A549 (cell line): ENCODE data around the gene CPXM1. TPM values are rescaled to one million over a fixed set of nuclear protein-coding genes. Genes with fewer than 3 reads are reported as not detected.

Experiments used
- ATAC-seq, 2 experiments: fragments of 200-7000 bp in 1 of 2; fragments of >200 bp in 1 of 2; cut with Nextera tagmentation in 1 of 2; cut with Tn5 transposase in 1 of 2; 3 replicates each; pipeline versions ENCODE4 v1.8.0 to v1.9.1; 2018 to 2020; ENCODE audit warnings: mild to moderate bottlenecking in 1 of 2, moderate library complexity in 1 of 2
- CTCF ChIA-PET: fragments of 300-600 bp; sonication (Branson Sonifier 250); formaldehyde crosslinking; extraction: SDS; loops from one replicate; lab custom pipeline; 2021; ENCODE audit warnings: antibody characterized with exemption, inconsistent platforms; lab: Yijun Ruan, JAX
- POLR2A ChIA-PET: fragments of 350-600 bp; formaldehyde crosslinking; extraction: SDS; loops from one replicate; lab custom pipeline; 2021; ENCODE audit warnings: antibody characterized with exemption, inconsistent platforms; lab: Yijun Ruan, JAX
- DNase-seq, 2 experiments: peaks; one replicate each; pipeline versions ENCODE4 v3.0.0 to v3.0.0-alpha.2; 2011 to 2016; ENCODE audit warnings: low read depth in 1 of 2, low spot score in 1 of 2
- FAIRE-seq: peaks from 2 replicates; lab custom pipeline; 2011; peaks lifted over from hg19 to GRCh38; lab: Jason Lieb, UNC
- H3K27ac ChIP-seq, 2 experiments: fragments of >200 bp; sonication (Bioruptor Twin); formaldehyde crosslinking; 3 replicates each; pipeline ENCODE4 v1.5.1; 2016 to 2017
- H3K4me1 ChIP-seq: fragments of >200 bp; sonication (Bioruptor Twin); formaldehyde crosslinking; 3 replicates; pipeline ENCODE4 v1.6.1; 2016
- H3K4me2 ChIP-seq: fragments of >200 bp; sonication (Bioruptor Twin); formaldehyde crosslinking; 3 replicates; pipeline ENCODE4 v1.6.1; 2016
- H3K4me3 ChIP-seq: fragments of >200 bp; sonication (Bioruptor Twin); formaldehyde crosslinking; 3 replicates; pipeline ENCODE4 v1.5.1; 2016
- H3K9me3 ChIP-seq: fragments of >200 bp; sonication (Bioruptor Twin); formaldehyde crosslinking; 3 replicates; pipeline ENCODE4 v1.6.1; 2016
- CBX2 ChIP-seq: fragments of 200-600 bp; sonication (generic); IDR thresholded peaks from 2 replicates; pipeline ENCODE4 v1.6.1; 2016; ENCODE audit warnings: low read depth, mild to moderate bottlenecking, borderline replicate concordance
- CHD4 ChIP-seq: fragments of 200-600 bp; sonication (generic); IDR thresholded peaks from 2 replicates; pipeline ENCODE4 v1.6.1; 2016; ENCODE audit warnings: antibody characterized with exemption, mild to moderate bottlenecking, borderline replicate concordance
- FOSB ChIP-seq: fragments of 250-450 bp; sonication (Bioruptor Pico); IDR thresholded peaks from 2 replicates; pipeline ENCODE4 v1.5.0; 2020; ENCODE audit warnings: mild to moderate bottlenecking, moderate library complexity
- FOXS1 ChIP-seq: fragments of 250-450 bp; sonication (Bioruptor Pico); IDR thresholded peaks from 2 replicates; pipeline ENCODE4 v1.5.0; 2020; ENCODE audit warnings: mild to moderate bottlenecking, moderate library complexity
- HDAC2 ChIP-seq: fragments of 200-600 bp; sonication (generic); IDR thresholded peaks from 2 replicates; pipeline ENCODE4 v1.6.1; 2016
- HEYL ChIP-seq: fragments of 250-450 bp; sonication (Bioruptor Pico); IDR thresholded peaks from 2 replicates; pipeline ENCODE4 v1.8.0; 2021; ENCODE audit warnings: mild to moderate bottlenecking, moderate library complexity
- HOXA7 ChIP-seq: fragments of 250-450 bp; sonication (Bioruptor Pico); IDR thresholded peaks from 2 replicates; pipeline ENCODE4 v1.5.0; 2020; ENCODE audit warnings: mild to moderate bottlenecking, moderate library complexity
- JUNB ChIP-seq: fragments of >200 bp; sonication (Bioruptor Twin); formaldehyde crosslinking; IDR thresholded peaks from 2 replicates; pipeline ENCODE4 v1.6.1; 2016
- KDM1A ChIP-seq: fragments of 200-600 bp; sonication (generic); IDR thresholded peaks from 2 replicates; pipeline ENCODE4 v1.6.1; 2016; ENCODE audit warnings: low read depth, mild to moderate bottlenecking
- KDM5A ChIP-seq: fragments of 200-600 bp; sonication (generic); IDR thresholded peaks from 2 replicates; pipeline ENCODE4 v1.6.1; 2016; ENCODE audit warnings: antibody characterized with exemption, mild to moderate bottlenecking
- MAZ ChIP-seq: fragments of 150-350 bp; IDR thresholded peaks from 2 replicates; pipeline ENCODE4 v1.6.1; 2014; ENCODE audit warnings: antibody characterized with exemption, low read depth, low read length, borderline replicate concordance
- MYC ChIP-seq: IDR thresholded peaks from 2 replicates; pipeline ENCODE4 v1.6.1; 2012; ENCODE audit warnings: mild to moderate bottlenecking, inconsistent platforms, low read length, improper control_type of control experiment, borderline replicate concordance
- NFE2L2 ChIP-seq: fragments of 150-350 bp; conservative IDR thresholded peaks from 2 replicates; pipeline ENCODE4 v1.6.1; 2014; ENCODE audit warnings: low read length
- POLR2A ChIP-seq: IDR thresholded peaks from 2 replicates; pipeline ENCODE4 v1.6.1; 2012; ENCODE audit warnings: mild to moderate bottlenecking, low read length
- POLR2AphosphoS2 ChIP-seq: conservative IDR thresholded peaks from 2 replicates; pipeline ENCODE4 v1.6.1; 2012; ENCODE audit warnings: low read length, improper control_type of control experiment, inconsistent platforms
- RARB ChIP-seq: fragments of 250-450 bp; sonication (Bioruptor Pico); IDR thresholded peaks from 2 replicates; pipeline ENCODE4 v1.8.0; 2021; ENCODE audit warnings: mild to moderate bottlenecking, moderate library complexity
- RCOR1 ChIP-seq: fragments of 150-350 bp; IDR thresholded peaks from 2 replicates; pipeline ENCODE4 v1.6.1; 2014; ENCODE audit warnings: antibody characterized with exemption, low read length, low read depth
- RFX5 ChIP-seq: fragments of 450-650 bp; IDR thresholded peaks from 2 replicates; pipeline ENCODE4 v1.7.1; 2014; ENCODE audit warnings: antibody characterized with exemption, mild to moderate bottlenecking, moderate library complexity
- SMC3 ChIP-seq: fragments of >200 bp; sonication (Bioruptor Twin); formaldehyde crosslinking; IDR thresholded peaks from 3 replicates; pipeline ENCODE4 v1.6.1; 2018; ENCODE audit warnings: inconsistent platforms
- TFCP2L1 ChIP-seq: fragments of 250-450 bp; sonication (Bioruptor Pico); IDR thresholded peaks from 2 replicates; pipeline ENCODE4 v1.5.0; 2021; ENCODE audit warnings: mild to moderate bottlenecking
- ZNF302 ChIP-seq: fragments of 250-450 bp; sonication (Bioruptor Pico); IDR thresholded peaks from 2 replicates; pipeline ENCODE4 v1.9.0; 2021; ENCODE audit warnings: inconsistent platforms, mild to moderate bottlenecking, moderate library complexity
- ZSCAN20 ChIP-seq: fragments of 250-450 bp; sonication (Bioruptor Pico); IDR thresholded peaks from 2 replicates; pipeline ENCODE4 v1.8.0; 2022; ENCODE audit warnings: mild to moderate bottlenecking, moderate library complexity
- WGBS: methylation state at CpG from one replicate; pipeline ENCODE4 v1.1.6; 2017; ENCODE audit errors: missing lambda C conversion rate; 5-methylcytosine and 5-hydroxymethylcytosine counted together
- polyA plus RNA-seq, 4 experiments: library from polyadenylated mRNA; depleted of rRNA in 3 of 4; stranded (reverse); fragments of >200 nt; fragmentation: RNase III in 1 of 4; extraction: RNeasy Plus Mini Kit Qiagen cat#74134 plus additional on column Dnase treatment in 1 of 4; gene quantifications; 2 replicates in 3 of 4; 3 replicates in 1 of 4; pipeline ENCODE4 v1.2.3, GENCODE V29; 2011 to 2017
- TF ChIP-seq, protein P1 (sequence below): fragments of 250-450 bp; sonication (Bioruptor Pico); IDR thresholded peaks from 2 replicates; pipeline ENCODE4 v1.5.0; 2021; ENCODE audit warnings: mild to moderate bottlenecking, moderate library complexity, borderline replicate concordance
- TF ChIP-seq, protein P2 (sequence below): fragments of >200 bp; sonication (Bioruptor Twin); formaldehyde crosslinking; IDR thresholded peaks from 2 replicates; pipeline ENCODE4 v1.6.1; 2016
- TF ChIP-seq, protein P3 (sequence below): IDR thresholded peaks from 2 replicates; pipeline ENCODE4 v1.6.1; 2012; ENCODE audit warnings: low read depth, borderline replicate concordance
- TF ChIP-seq, protein P4 (sequence below): IDR thresholded peaks from 2 replicates; pipeline ENCODE4 v1.6.1; 2012
- TF ChIP-seq, protein P5 (sequence below): fragments of >200 bp; sonication (Bioruptor Twin); formaldehyde crosslinking; IDR thresholded peaks from 3 replicates; pipeline ENCODE4 v1.5.1; 2016

Gene CPXM1
- polyA plus RNA-seq, 2 of the 4 experiments (the other 2 are of a cell fraction): not detected

DNA sequence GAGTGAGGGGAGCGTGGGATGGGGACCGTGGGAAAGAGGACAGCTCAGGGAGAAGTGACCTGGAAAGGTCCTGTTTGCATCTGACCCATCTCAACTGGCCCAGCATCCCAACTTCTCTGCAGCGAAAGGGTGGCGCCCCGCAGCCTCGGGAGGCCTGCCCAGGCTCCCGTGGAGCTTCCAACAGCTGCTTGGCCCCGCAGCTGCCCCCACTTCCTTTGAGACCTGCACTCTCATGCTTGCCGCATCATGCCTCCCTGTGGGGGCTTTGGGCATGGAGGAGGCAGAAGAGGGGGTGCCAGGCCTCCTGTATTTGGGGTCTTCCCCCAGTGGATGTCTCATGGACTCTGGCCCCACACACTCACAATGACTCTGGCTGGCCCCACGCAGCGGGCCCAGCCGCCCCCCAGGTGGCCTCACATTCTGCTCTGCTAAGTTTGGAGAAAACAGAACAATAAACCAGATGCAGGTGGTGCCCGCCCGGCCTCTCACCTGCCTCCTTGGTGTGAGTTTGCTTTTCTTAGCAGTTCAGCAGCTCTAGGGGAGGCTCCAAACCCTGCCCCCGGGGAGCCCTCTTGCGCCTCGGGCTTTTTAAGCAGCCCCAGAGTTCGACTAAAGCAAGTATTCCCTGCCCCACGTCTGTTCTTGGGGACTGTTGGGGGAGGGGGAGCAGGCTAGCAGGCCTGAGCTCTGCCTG is 40.7 kb downstream of the CPXM1 start:
- ATAC-seq: no peak
- CTCF ChIA-PET: interaction anchor here (1.2 to 4.1 kb wide), 3 partner anchors 10 to 92 kb away, joined by 3 to 21 read pairs (median 3); no protein-coding TSS in a partner anchor

DNA sequence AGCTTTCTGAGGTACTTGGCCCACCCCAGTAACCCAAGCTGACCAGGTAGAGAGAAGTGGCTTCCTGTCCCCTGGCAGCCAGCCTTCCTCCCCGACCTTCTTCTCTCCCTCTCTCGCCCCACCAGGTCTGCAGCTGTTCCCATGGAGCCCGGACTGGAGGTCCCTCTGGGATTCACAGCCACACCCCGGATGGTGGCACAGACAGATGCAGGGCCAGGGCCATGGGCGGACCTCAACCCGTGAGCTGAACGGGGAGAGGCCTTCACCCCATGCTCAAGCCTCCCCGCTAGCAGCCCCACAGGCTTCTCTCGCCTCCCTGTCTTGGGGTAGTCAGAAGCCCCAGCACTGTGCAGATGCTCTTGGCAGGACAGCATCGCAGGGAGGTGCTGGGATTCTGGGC is 41.3 kb downstream of the CPXM1 start:
- peaks cover 4% of the 10 kb centered on the region; the same call in 1 of the 3 replicates for H3K4me1 ChIP-seq
- 70% methylated on average over 7 of the region's 10 CpGs for WGBS
- ChIA-PET CTCF (interaction anchor here (1.2 to 4.1 kb wide), 3 partner anchors 11 to 93 kb away, joined by 3 to 21 read pairs (median 3); no protein-coding TSS in a partner anchor), POLR2A (no interaction called here)
- no peak for DNase-seq
- H3K9me3 ChIP-seq: no peaks in the 10 kb centered on the region
- no peak overlapping the region for H3K27ac ChIP-seq
- H3K4me2 ChIP-seq: no peak overlapping the region
- no peak overlapping the region for H3K4me3 ChIP-seq
- FAIRE-seq: no peak
- TF ChIP-seq KDM5A (no peak), MYC (no peak), SMC3 (no peak), ZSCAN20 (CRISPR knock-in tag) (no peak), NFE2L2 (no peak), FOSB (CRISPR knock-in tag) (no peak), CHD4 (no peak), RCOR1 (no peak), JUNB (no peak), HOXA7 (CRISPR knock-in tag) (no peak), ZNF302 (CRISPR knock-in tag) (no peak), TFCP2L1 (CRISPR knock-in tag) (no peak)
- TF ChIP-seq, protein P1, sequence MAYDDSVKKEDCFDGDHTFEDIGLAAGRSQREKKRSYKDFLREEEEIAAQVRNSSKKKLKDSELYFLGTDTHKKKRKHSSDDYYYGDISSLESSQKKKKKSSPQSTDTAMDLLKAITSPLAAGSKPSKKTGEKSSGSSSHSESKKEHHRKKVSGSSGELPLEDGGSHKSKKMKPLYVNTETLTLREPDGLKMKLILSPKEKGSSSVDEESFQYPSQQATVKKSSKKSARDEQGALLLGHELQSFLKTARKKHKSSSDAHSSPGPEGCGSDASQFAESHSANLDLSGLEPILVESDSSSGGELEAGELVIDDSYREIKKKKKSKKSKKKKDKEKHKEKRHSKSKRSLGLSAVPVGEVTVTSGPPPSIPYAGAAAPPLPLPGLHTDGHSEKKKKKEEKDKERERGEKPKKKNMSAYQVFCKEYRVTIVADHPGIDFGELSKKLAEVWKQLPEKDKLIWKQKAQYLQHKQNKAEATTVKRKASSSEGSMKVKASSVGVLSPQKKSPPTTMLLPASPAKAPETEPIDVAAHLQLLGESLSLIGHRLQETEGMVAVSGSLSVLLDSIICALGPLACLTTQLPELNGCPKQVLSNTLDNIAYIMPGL (CRISPR knock-in tag): no peak
- TF ChIP-seq, all 56 proteins: peak for 0
- no peak for ATAC-seq

More for the DNA sequence above, 40.7 kb downstream of the CPXM1 start:
- no peak overlapping the region for H3K4me3 ChIP-seq
- POLR2A ChIA-PET: no interaction called here
- no peak for TF ChIP-seq POLR2AphosphoS2
- TF ChIP-seq CHD4: no peak
- no peak for TF ChIP-seq HDAC2
- no peak for TF ChIP-seq MAZ
- no peak for TF ChIP-seq POLR2A
- no peak for TF ChIP-seq KDM1A
- no peak for TF ChIP-seq NFE2L2
- TF ChIP-seq CBX2: no peak
- TF ChIP-seq, all 56 proteins: peak for 0
- peaks cover 4% of the 10 kb centered on the region; the same call in 1 of the 3 replicates for H3K4me1 ChIP-seq
- no peaks in the 10 kb centered on the region for H3K9me3 ChIP-seq
- no peak for FAIRE-seq
- H3K4me2 ChIP-seq: no peak overlapping the region
- H3K27ac ChIP-seq: no peak overlapping the region
- DNase-seq: no peak
- 77% methylated on average over 19 of the region's 19 CpGs for WGBS

DNA sequence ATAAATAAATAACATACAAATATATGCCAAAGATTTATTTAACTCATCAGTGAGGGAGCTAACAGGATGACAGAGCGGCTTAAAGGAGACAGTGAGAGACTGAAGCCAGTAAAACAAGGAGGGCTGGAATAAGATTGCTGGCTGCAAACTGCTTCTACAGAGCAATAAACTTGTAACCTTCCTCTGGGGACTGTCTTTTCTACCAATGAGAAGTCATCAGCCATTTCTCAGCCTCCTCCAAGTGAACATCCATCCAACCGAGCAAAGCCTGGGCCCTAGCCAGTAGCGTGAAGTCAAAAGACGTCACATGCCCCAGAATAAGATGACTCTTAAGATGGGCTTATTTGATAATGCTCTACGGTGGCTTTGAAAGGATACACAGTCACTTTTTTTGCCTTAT is 42.5 kb downstream of the CPXM1 start:
- Histone ChIP-seq H3K4me3 (no peak overlapping the region), H3K9me3 (no peaks in the 10 kb centered on the region), H3K4me1 (peaks cover 7% of the 10 kb centered on the region; the same call in 2 of the 3 replicates), H3K4me2 (no peak overlapping the region), H3K27ac (no peak overlapping the region)
- no peak for DNase-seq
- CTCF ChIA-PET: interaction anchor here (0.7 to 7.2 kb wide), 6 partner anchors 8 to 103 kb away, joined by 3 to 103 read pairs (median 4); no protein-coding TSS in a partner anchor
- no peak for ATAC-seq
- WGBS: 85% methylated on average over 5 of the region's 5 CpGs
- no peak for TF ChIP-seq POLR2A
- TF ChIP-seq, protein P2, sequence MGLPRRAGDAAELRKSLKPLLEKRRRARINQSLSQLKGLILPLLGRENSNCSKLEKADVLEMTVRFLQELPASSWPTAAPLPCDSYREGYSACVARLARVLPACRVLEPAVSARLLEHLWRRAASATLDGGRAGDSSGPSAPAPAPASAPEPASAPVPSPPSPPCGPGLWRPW: no peak
- TF ChIP-seq SMC3: no peak
- TF ChIP-seq HEYL (CRISPR knock-in tag): no peak
- TF ChIP-seq, protein P3, sequence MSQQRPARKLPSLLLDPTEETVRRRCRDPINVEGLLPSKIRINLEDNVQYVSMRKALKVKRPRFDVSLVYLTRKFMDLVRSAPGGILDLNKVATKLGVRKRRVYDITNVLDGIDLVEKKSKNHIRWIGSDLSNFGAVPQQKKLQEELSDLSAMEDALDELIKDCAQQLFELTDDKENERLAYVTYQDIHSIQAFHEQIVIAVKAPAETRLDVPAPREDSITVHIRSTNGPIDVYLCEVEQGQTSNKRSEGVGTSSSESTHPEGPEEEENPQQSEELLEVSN: no peak
- TF ChIP-seq RARB (CRISPR knock-in tag): no peak
- no peak for TF ChIP-seq FOXS1
- TF ChIP-seq, protein P4, sequence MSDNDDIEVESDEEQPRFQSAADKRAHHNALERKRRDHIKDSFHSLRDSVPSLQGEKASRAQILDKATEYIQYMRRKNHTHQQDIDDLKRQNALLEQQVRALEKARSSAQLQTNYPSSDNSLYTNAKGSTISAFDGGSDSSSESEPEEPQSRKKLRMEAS: no peak
- TF ChIP-seq, protein P5, sequence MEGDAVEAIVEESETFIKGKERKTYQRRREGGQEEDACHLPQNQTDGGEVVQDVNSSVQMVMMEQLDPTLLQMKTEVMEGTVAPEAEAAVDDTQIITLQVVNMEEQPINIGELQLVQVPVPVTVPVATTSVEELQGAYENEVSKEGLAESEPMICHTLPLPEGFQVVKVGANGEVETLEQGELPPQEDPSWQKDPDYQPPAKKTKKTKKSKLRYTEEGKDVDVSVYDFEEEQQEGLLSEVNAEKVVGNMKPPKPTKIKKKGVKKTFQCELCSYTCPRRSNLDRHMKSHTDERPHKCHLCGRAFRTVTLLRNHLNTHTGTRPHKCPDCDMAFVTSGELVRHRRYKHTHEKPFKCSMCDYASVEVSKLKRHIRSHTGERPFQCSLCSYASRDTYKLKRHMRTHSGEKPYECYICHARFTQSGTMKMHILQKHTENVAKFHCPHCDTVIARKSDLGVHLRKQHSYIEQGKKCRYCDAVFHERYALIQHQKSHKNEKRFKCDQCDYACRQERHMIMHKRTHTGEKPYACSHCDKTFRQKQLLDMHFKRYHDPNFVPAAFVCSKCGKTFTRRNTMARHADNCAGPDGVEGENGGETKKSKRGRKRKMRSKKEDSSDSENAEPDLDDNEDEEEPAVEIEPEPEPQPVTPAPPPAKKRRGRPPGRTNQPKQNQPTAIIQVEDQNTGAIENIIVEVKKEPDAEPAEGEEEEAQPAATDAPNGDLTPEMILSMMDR: no peak
- TF ChIP-seq RFX5: no peak
- no peak for TF ChIP-seq CBX2
- no peak for FAIRE-seq
- POLR2A ChIA-PET: no interaction called here
